Prostate gland (tissue), 2 donors: Measurements from ENCODE around the gene UBXN4. TPM values are rescaled to one million over a fixed set of nuclear protein-coding genes. Genes with fewer than 3 reads are reported as not detected.

Experiments used
- DNase-seq: peaks from one replicate; pipeline ENCODE4 v3.0.0-alpha.2; 2019; ENCODE audit warnings: low spot score
- H3K27ac ChIP-seq, 2 donors: fragments of 200-600 bp; sonication (generic); 2 replicates each; pipeline ENCODE4 v1.5.1; 2017 to 2019
- H3K27me3 ChIP-seq: fragments of 200-600 bp; sonication (generic); replicated peaks from 2 replicates; pipeline ENCODE4 v1.5.1; 2019; ENCODE audit not compliant: insufficient read depth
- H3K36me3 ChIP-seq, 2 donors: fragments of 200-600 bp; sonication (generic); 1 replicate in 1 of 2; 2 replicates in 1 of 2; pipeline versions ENCODE4 v1.5.1 to v1.8.1; 2017 to 2019
- H3K4me1 ChIP-seq: fragments of 200-600 bp; sonication (generic); replicated peaks from 2 replicates; pipeline ENCODE4 v1.5.1; 2019
- H3K4me3 ChIP-seq, 2 donors: fragments of 200-600 bp; sonication (generic); 2 replicates each; pipeline ENCODE4 v1.5.1; 2017 to 2019
- H3K9me3 ChIP-seq: fragments of 200-600 bp; sonication (generic); 2 replicates; pipeline ENCODE4 v1.5.1; 2017
- POLR2A ChIP-seq: fragments of 450-650 bp; IDR thresholded peaks from one replicate; pipeline ENCODE4 v1.6.1; 2016; ENCODE audit warnings: antibody characterized with exemption, mild to moderate bottlenecking
- POLR2AphosphoS5 ChIP-seq: sonication (generic); formaldehyde crosslinking; IDR thresholded peaks from one replicate; pipeline ENCODE4 v1.6.1; 2017; ENCODE audit warnings: antibody characterized with exemption
- WGBS: methylation state at CpG from one replicate; pipeline ENCODE4 v1.1.5; 2018; 5-methylcytosine and 5-hydroxymethylcytosine counted together
- intact Hi-C: fragments of 100-400 bp; cut with DNase I; formaldehyde crosslinking; loops from one replicate; pipeline ENCODE4 v1.14.2; 2022
- small RNA-seq, 2 donors: library from RNA; depleted of rRNA; stranded (forward); fragments of <200 nt; gene quantifications; one replicate each; pipeline ENCODE3, GENCODE V24; 2016
- total RNA-seq, 2 donors: library from RNA; depleted of rRNA; stranded (reverse); fragments of >200 nt; gene quantifications; one replicate each; pipeline ENCODE4 v1.1.0, GENCODE V29; 2016
- TF ChIP-seq, protein P1 (sequence below), 4 experiments: fragments of 200-600 bp in 2 of 4; fragments of 450-650 bp in 2 of 4; sonication (generic) in 2 of 4; IDR thresholded peaks; 1 replicate in 3 of 4; 2 replicates in 1 of 4; pipeline ENCODE4 v1.5.1; 2016 to 2019; ENCODE audit warnings: antibody characterized with exemption in 4 of 4, mild to moderate bottlenecking in 2 of 4, moderate library complexity in 2 of 4

The UBXN4 gene
- total RNA-seq, 2 donors from 2014 or later: 67.8 to 74.3 TPM

- intact Hi-C loops: no loop called here
- Histone ChIP-seq H3K27ac (no peak overlapping the region), H3K4me3 (no peak overlapping the region), H3K4me1 (no peaks in the 10 kb centered on the region), H3K9me3 (no peaks in the 10 kb centered on the region), H3K36me3 (no peaks in the 10 kb centered on the region), H3K27me3 (no peaks in the 10 kb centered on the region)
- WGBS: 82% methylated on average over 14 of the region's 14 CpGs
- DNase-seq: no peak
- TF ChIP-seq, protein P1, sequence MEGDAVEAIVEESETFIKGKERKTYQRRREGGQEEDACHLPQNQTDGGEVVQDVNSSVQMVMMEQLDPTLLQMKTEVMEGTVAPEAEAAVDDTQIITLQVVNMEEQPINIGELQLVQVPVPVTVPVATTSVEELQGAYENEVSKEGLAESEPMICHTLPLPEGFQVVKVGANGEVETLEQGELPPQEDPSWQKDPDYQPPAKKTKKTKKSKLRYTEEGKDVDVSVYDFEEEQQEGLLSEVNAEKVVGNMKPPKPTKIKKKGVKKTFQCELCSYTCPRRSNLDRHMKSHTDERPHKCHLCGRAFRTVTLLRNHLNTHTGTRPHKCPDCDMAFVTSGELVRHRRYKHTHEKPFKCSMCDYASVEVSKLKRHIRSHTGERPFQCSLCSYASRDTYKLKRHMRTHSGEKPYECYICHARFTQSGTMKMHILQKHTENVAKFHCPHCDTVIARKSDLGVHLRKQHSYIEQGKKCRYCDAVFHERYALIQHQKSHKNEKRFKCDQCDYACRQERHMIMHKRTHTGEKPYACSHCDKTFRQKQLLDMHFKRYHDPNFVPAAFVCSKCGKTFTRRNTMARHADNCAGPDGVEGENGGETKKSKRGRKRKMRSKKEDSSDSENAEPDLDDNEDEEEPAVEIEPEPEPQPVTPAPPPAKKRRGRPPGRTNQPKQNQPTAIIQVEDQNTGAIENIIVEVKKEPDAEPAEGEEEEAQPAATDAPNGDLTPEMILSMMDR (IDR thresholded peaks at IDR 0.05): no peak
- TF ChIP-seq POLR2A (no peak), POLR2AphosphoS5 (no peak)
Observed at GRCh38 chr2:135831180-135831812, 89.6 kb downstream of the UBXN4 start.

- Histone ChIP-seq H3K9me3 (no peaks in the 10 kb centered on the region), H3K36me3 (no peaks in the 10 kb centered on the region), H3K4me1 (no peaks in the 10 kb centered on the region), H3K27me3 (no peaks in the 10 kb centered on the region), H3K27ac (no peak overlapping the region), H3K4me3 (no peak overlapping the region)
- no peak for DNase-seq
- TF ChIP-seq POLR2AphosphoS5 (no peak), POLR2A (no peak)
- TF ChIP-seq, protein P1 (IDR thresholded peaks at IDR 0.05): no peak
- 94% methylated on average over 6 of the region's 6 CpGs for WGBS
- intact Hi-C loops: no loop called here
Observed at GRCh38 chr2:135832891-135833290, 91.2 kb downstream of the UBXN4 start.

Small RNA genes lying within 50 kb of the gene (small RNA-seq; reads per million reads assigned to genes)
- 0 reads per million in 2 donors for gene RF00019

Other genes starting within 250 kb of the UBXN4 start
- 10 to 100 TPM in 1 of 2 donors, 1 to 10 TPM in 1; 5.1 to 11.1 TPM for gene ZRANB3, start 210.6 kb upstream of the UBXN4 start, total RNA-seq
- 10 to 100 TPM in 1 of 2 donors, 1 to 10 TPM in 1; 9.3 to 51.5 TPM for gene R3HDM1, start 210.4 kb upstream of the UBXN4 start, total RNA-seq
- gene LCT, start 95.3 kb downstream of the UBXN4 start, total RNA-seq: under 1 TPM in 1 of 2 donors, not detected in 1; 0.57 TPM
- 10 to 100 TPM in 1 of 2 donors, 1 to 10 TPM in 1; 6.8 to 19.8 TPM for gene MCM6, start 134.6 kb downstream of the UBXN4 start, total RNA-seq
- gene DARS1, start 243.8 kb downstream of the UBXN4 start, total RNA-seq: 10 to 100 TPM; 54.9 to 57.2 TPM